Mesothelial cell of epicardium (in vitro differentiated cells): ENCODE data around the gene STN1. TPM values are rescaled to one million over a fixed set of nuclear protein-coding genes. Genes with fewer than 3 reads are reported as not detected.
A peak's percentile ranks its signal among the peaks of the same experiment; 100 is the strongest.

Experiments
- DNase-seq, 2 experiments: peaks; one replicate each; pipeline ENCODE4 v3.0.0; 2021; ENCODE audit warnings: low spot score in 2 of 2; ENCODE audit not compliant: unreplicated experiment in 2 of 2
- H3K27ac Mint-ChIP-seq: 2 replicates; pipeline ENCODE4 v1.8.0; 2021; ENCODE audit warnings: mixed read lengths
- H3K27me3 Mint-ChIP-seq: 2 replicates; pipeline ENCODE4 v1.8.0; 2021; ENCODE audit warnings: low read depth, mixed read lengths
- H3K36me3 Mint-ChIP-seq: 2 replicates; pipeline ENCODE4 v1.8.0; 2021; ENCODE audit warnings: mixed read lengths
- H3K4me1 Mint-ChIP-seq: 2 replicates; pipeline ENCODE4 v1.8.0; 2021; ENCODE audit warnings: mixed read lengths
- H3K4me3 Mint-ChIP-seq: 2 replicates; pipeline ENCODE4 v1.8.0; 2021; ENCODE audit warnings: mild to moderate bottlenecking, moderate library complexity, mixed read lengths
- H3K9me3 Mint-ChIP-seq: 2 replicates; pipeline ENCODE4 v1.8.0; 2021; ENCODE audit warnings: mixed read lengths
- total RNA-seq: library from RNA; stranded (reverse); gene quantifications from 3 replicates; pipeline ENCODE4 v1.2.1, GENCODE V29; 2021
- TF ChIP-seq, protein P1 (sequence below): fragments of 200-600 bp; sonication (generic); IDR thresholded peaks from one replicate; pipeline ENCODE4 v1.5.0; 2021; ENCODE audit warnings: antibody characterized with exemption; ENCODE audit not compliant: unreplicated experiment

STN1 gene
- total RNA-seq, 1 donor from 2014 or later = 14.2 TPM

- DNase-seq = no peak
- Mint-ChIP-seq H3K27ac (peak overlapping the region; percentile 44), H3K4me1 (peaks cover 26% of the 10 kb centered on the region), H3K36me3 (peaks cover 11% of the 10 kb centered on the region), H3K4me3 (peak overlapping the region; percentile 5), H3K27me3 (no peaks in the 10 kb centered on the region), H3K9me3 (no peaks in the 10 kb centered on the region)
- TF ChIP-seq, protein P1, sequence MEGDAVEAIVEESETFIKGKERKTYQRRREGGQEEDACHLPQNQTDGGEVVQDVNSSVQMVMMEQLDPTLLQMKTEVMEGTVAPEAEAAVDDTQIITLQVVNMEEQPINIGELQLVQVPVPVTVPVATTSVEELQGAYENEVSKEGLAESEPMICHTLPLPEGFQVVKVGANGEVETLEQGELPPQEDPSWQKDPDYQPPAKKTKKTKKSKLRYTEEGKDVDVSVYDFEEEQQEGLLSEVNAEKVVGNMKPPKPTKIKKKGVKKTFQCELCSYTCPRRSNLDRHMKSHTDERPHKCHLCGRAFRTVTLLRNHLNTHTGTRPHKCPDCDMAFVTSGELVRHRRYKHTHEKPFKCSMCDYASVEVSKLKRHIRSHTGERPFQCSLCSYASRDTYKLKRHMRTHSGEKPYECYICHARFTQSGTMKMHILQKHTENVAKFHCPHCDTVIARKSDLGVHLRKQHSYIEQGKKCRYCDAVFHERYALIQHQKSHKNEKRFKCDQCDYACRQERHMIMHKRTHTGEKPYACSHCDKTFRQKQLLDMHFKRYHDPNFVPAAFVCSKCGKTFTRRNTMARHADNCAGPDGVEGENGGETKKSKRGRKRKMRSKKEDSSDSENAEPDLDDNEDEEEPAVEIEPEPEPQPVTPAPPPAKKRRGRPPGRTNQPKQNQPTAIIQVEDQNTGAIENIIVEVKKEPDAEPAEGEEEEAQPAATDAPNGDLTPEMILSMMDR = no peak
These were observed 2.2 kb downstream of the STN1 start for GRCh38 chr10:103915796-103916195.

GRCh38 chr10:103912759-103913158, 5.2 kb downstream of the STN1 start:
- Mint-ChIP-seq H3K4me1 (peaks cover 29% of the 10 kb centered on the region), H3K36me3 (peaks cover 11% of the 10 kb centered on the region), H3K27ac (no peak overlapping the region), H3K4me3 (no peak overlapping the region), H3K9me3 (no peaks in the 10 kb centered on the region), H3K27me3 (no peaks in the 10 kb centered on the region)
- DNase-seq = no peak
- TF ChIP-seq, protein P1 = no peak

- Mint-ChIP-seq H3K4me1 (peaks cover 13% of the 10 kb centered on the region), H3K27me3 (no peaks in the 10 kb centered on the region), H3K9me3 (no peaks in the 10 kb centered on the region), H3K27ac (no peak overlapping the region), H3K36me3 (peaks cover 11% of the 10 kb centered on the region), H3K4me3 (no peak overlapping the region)
- TF ChIP-seq, protein P1 = no peak
- no peak for DNase-seq
These were observed 6.9 kb downstream of the STN1 start for GRCh38 chr10:103911021-103911459.

- H3K27ac Mint-ChIP-seq = no peak overlapping the region
- peaks cover 11% of the 10 kb centered on the region for H3K4me1 Mint-ChIP-seq
- no peak overlapping the region for H3K4me3 Mint-ChIP-seq
These were observed 7.5 kb downstream of the STN1 start for GRCh38 chr10:103910442-103911012.

GRCh38 chr10:103905441-103905840, 12.5 kb downstream of the STN1 start:
- Mint-ChIP-seq H3K27me3 (no peaks in the 10 kb centered on the region), H3K27ac (no peak overlapping the region), H3K9me3 (no peaks in the 10 kb centered on the region), H3K4me1 (peaks cover 13% of the 10 kb centered on the region), H3K36me3 (peaks cover 7% of the 10 kb centered on the region), H3K4me3 (no peak overlapping the region)
- TF ChIP-seq, protein P1 = no peak
- DNase-seq = no peak

More at GRCh38 chr10:103910442-103911012, 7.5 kb downstream of the STN1 start:
- H3K9me3 Mint-ChIP-seq = no peaks in the 10 kb centered on the region
- DNase-seq = no peak
- TF ChIP-seq, protein P1 = no peak
- peaks cover 11% of the 10 kb centered on the region for H3K36me3 Mint-ChIP-seq
- no peaks in the 10 kb centered on the region for H3K27me3 Mint-ChIP-seq
